ENCODE results near the gene MARCHF3. TPM values are rescaled to one million over a fixed set of nuclear protein-coding genes. Genes with fewer than 3 reads are reported as not detected.

The MARCHF3 gene
- total and polyA plus RNA-seq, 8 donors = 2.8 to 7.5 (median 3.9) TPM

- ATAC-seq (no peak), DNase-seq (no peak), FAIRE-seq (no peak)
- Histone ChIP-seq H3K4me3 (no peak overlapping the region), H3K4me1 (no peaks in the 10 kb centered on the region), H3K36me3 (peaks cover 0 to 9% (median 0%) of the 10 kb centered on the region in 3 donors), H3K27me3 (no peaks in the 10 kb centered on the region), H3K9me3 (no peaks in the 10 kb centered on the region), H3K27ac (no peak overlapping the region)
- 78 to 95% methylated on average over 1 of the region's 1 CpG for WGBS, 2 donors
- intact Hi-C loops (cut with DNase I) = no loop called here
- TF ChIP-seq, protein P1, sequence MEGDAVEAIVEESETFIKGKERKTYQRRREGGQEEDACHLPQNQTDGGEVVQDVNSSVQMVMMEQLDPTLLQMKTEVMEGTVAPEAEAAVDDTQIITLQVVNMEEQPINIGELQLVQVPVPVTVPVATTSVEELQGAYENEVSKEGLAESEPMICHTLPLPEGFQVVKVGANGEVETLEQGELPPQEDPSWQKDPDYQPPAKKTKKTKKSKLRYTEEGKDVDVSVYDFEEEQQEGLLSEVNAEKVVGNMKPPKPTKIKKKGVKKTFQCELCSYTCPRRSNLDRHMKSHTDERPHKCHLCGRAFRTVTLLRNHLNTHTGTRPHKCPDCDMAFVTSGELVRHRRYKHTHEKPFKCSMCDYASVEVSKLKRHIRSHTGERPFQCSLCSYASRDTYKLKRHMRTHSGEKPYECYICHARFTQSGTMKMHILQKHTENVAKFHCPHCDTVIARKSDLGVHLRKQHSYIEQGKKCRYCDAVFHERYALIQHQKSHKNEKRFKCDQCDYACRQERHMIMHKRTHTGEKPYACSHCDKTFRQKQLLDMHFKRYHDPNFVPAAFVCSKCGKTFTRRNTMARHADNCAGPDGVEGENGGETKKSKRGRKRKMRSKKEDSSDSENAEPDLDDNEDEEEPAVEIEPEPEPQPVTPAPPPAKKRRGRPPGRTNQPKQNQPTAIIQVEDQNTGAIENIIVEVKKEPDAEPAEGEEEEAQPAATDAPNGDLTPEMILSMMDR (IDR thresholded peaks at IDR 0.05) = no peak
These were observed 21.2 kb upstream of the MARCHF3 start for GRCh38 chr5:127051591-127051990.

DNA sequence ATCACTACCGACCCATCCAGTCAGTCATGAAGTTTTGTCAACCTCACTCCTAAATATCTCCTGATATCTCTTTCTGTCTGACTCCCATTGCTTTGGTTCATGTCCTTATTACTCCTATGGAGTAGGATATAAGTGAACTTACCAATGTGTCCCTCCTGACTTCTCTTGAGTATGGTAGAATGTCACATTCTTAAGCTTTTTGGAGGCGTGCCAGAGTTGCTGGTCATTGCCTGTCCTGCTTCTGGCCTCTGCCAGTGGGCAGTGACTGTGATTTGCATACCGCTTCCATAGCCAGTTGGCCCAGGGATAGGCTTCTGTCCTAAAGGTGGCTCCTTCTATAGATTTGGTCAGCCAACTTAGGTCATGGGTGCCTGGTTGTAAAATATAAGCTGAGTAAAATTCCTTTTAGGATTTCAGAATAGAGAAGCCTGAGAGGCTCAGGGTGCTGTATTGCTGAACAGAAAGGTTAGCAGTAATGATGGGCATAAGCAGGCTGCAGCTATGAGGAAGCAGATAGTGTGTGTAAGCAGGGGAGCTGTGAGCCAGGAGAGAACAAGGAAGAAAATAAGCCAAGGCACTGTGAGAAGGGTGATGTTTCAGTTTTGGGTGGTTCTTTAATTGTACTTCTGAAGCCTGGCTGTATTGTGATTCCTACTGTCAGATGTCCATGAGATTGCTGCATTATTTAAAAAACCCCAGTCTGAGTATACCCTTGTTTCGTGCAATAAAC, 16.1 kb upstream of the MARCHF3 start:
- WGBS, 2 donors = 83 to 87% methylated on average over 4 of the region's 4 CpGs
- Histone ChIP-seq H3K36me3 (peaks cover 0 to 1% (median 0%) of the 10 kb centered on the region in 3 donors), H3K27ac (no peak overlapping the region), H3K4me3 (no peak overlapping the region), H3K9me3 (no peaks in the 10 kb centered on the region), H3K27me3 (no peaks in the 10 kb centered on the region), H3K4me1 (no peaks in the 10 kb centered on the region)
- ATAC-seq = no peak
- intact Hi-C loops (cut with DNase I) = no loop called here
- DNase-seq = no peak
- no peak for FAIRE-seq
- TF ChIP-seq, protein P1 (IDR thresholded peaks at IDR 0.05) = no peak

GRCh38 chr5:127042593-127042992, 12.2 kb upstream of the MARCHF3 start:
- no peak for FAIRE-seq
- 92 to 94% methylated on average over 2 of the region's 2 CpGs for WGBS, 2 donors
- H3K27ac ChIP-seq = no peak overlapping the region
- H3K36me3 ChIP-seq = no peaks in the 10 kb centered on the region
- no peaks in the 10 kb centered on the region for H3K9me3 ChIP-seq
- intact Hi-C loops (cut with DNase I) = no loop called here
- H3K27me3 ChIP-seq = no peaks in the 10 kb centered on the region
- TF ChIP-seq, protein P1 (IDR thresholded peaks at IDR 0.05) = no peak
- no peak overlapping the region for H3K4me3 ChIP-seq
- no peaks in the 10 kb centered on the region for H3K4me1 ChIP-seq
- no peak for ATAC-seq
- no peak for DNase-seq

GRCh38 chr5:127041571-127041970, 11.2 kb upstream of the MARCHF3 start:
- H3K27ac ChIP-seq = no peak overlapping the region
- TF ChIP-seq, protein P1 (IDR thresholded peaks at IDR 0.05) = no peak
- DNase-seq (no peak), ATAC-seq (peak in 3 of 4 donors; percentile 46 to 60 (median 48)), FAIRE-seq (peak; percentile 5)
- WGBS, 2 donors = 53 to 62% methylated on average over 3 of the region's 3 CpGs
- H3K36me3 ChIP-seq = no peaks in the 10 kb centered on the region
- H3K9me3 ChIP-seq = no peaks in the 10 kb centered on the region
- intact Hi-C loops (cut with DNase I) = no loop called here
- no peaks in the 10 kb centered on the region for H3K4me1 ChIP-seq
- no peak overlapping the region for H3K4me3 ChIP-seq
- no peaks in the 10 kb centered on the region for H3K27me3 ChIP-seq

All from pancreas (tissue), 10 donors.